A172 (cell line): ENCODE results near the gene SLC7A7. TPM values are rescaled to one million over a fixed set of nuclear protein-coding genes. Genes with fewer than 3 reads are reported as not detected.
"Not testable (repeated sequence)": the region's sequence is repeated elsewhere in the genome, so short reads cannot be mapped to it uniquely, and the experiment has no call there.

Experiments used
- DNase-seq: peaks from one replicate; pipeline ENCODE4 v3.0.0-alpha.2; 2015; ENCODE audit warnings: low spot score
- total RNA-seq: library from RNA; depleted of rRNA; stranded (reverse); fragments of >200 nt; shearing (Covaris generic); gene quantifications from 2 replicates; pipeline ENCODE4 v1.2.3, GENCODE V29; 2014; rRNA removed

Gene SLC7A7
- total RNA-seq, 1 experiment from 2014 or later: 0.74 TPM

DNA sequence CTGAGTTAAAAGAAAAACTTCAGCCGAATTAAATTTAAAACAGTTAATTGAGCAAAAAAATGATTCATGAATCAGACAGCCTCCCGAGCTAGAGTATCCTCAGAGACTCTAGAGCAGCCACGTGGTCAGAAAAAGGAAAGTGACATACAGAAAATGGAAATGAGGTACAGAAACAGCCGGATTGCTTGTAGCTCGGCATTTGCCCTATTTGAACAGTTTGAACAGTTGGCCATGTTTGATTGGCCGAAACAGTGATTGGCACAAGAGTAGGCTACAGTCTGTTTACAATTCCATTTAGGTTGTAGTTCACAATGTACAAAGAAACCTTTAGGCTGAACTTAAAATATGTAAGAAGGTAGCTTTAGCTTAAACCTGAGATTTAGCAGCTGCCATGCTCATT, 61.6 kb downstream of the SLC7A7 start:
- no peak for DNase-seq

DNA sequence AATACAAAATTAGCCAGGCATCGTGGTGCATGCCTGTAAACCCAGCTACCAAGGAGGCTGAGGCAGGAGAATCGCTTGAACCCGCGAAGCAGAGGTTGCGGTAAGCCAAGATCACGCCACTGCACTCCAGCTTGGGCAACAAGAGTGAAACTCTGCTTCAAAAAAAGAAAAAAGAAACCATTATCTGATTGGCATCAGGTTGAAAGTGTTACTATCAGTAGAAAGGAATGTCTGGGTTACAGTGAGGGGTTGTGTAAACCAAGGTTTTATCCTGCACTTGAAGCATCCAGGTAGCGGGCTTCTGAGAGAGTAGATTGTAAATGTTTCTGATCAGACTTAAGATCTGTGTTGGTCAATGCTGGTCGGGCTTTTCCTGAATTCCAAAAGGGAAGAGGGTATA, 62.8 kb downstream of the SLC7A7 start:
- DNase-seq: no peak

DNA sequence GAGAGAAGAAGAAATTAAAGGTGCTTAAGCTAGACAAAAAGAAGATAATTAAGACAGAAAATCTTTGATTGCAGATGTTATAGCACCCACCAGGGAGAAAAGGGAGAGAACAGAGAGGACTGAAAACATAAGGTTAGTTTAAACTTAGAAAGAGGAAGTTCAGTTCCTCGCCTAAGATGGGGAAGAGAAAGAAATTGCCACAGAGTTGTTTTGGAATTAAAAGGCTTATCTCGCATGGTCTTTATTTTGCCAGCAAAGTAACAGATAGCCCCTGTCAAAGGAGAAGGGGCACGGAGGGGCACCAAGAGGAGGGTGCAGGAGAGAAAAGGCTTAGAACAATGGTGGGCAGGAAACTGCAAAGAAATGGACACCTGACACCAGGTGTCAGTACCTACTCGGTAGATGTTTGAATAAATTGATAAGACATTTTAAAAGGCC, 66.6 kb downstream of the SLC7A7 start:
- no peak for DNase-seq

GRCh38 chr14:22748206-22748605, 67.0 kb downstream of the SLC7A7 start:
- no peak for DNase-seq

DNA sequence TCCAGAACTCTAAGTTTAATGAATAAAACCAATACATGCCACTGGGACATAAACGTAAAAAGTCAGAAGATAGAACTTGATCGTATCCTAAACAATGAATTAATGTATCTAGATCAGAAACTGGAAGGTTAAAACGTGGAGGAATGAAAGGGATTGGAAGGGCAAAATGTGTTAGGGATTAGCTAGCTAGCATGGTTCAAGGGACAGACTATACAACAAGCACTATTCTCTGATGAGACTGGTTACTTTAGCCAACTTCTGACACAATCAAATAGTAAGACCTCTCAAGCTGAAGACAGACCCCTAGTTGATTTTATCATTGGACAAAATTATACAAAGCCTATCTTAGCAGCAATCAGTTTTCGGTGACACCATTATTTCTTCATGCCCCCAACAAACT, 67.5 kb downstream of the SLC7A7 start:
- DNase-seq: no peak

DNA sequence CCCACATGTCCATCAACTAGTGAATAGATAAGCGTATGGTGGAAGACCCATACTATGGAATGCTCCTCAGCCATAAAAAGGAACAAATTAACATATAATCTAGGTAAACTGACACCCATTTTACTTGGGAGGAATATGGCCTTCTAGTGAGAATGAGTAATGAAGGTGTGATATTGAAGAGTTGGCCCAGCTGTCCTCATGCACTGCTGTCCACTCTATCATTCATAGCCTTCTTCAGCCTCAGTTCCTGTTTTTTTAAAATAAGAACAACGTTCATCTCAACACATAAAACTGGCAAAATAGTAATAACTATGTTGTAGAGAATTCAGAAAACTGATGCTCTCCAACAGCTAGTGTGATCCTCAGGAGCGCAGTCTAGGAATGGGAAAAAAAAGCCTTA, 75.2 kb downstream of the SLC7A7 start:
- no peak for DNase-seq

GRCh38 chr14:22739423-22739822, 75.8 kb downstream of the SLC7A7 start:
- DNase-seq: no peak

- DNase-seq: no peak
Observed at GRCh38 chr14:22737052-22737451, 78.2 kb downstream of the SLC7A7 start.

- not testable (repeated sequence) for DNase-seq
Observed at GRCh38 chr14:22736384-22736783, 78.9 kb downstream of the SLC7A7 start.

DNA sequence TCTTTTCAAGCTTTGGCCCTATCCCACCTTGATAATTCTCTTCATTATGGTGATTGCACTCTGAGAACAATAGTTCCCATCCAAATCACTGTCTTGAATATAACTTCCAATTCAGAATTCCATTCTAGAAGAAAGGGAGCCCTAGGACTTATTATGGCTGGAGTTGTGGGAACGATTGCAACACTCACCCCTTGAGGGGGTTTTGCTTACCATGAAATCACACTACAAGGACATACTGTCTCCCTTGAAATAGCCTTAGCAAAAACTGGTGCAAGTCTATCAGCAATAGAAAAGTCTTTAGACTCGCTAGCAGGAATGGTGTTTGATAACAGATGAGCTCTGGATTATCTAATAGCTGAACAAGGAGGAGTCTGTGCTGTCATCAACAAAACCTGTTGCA, 80.1 kb downstream of the SLC7A7 start:
- no peak for DNase-seq

- no peak for DNase-seq
Observed at GRCh38 chr14:22733829-22734228, 81.4 kb downstream of the SLC7A7 start.

DNA sequence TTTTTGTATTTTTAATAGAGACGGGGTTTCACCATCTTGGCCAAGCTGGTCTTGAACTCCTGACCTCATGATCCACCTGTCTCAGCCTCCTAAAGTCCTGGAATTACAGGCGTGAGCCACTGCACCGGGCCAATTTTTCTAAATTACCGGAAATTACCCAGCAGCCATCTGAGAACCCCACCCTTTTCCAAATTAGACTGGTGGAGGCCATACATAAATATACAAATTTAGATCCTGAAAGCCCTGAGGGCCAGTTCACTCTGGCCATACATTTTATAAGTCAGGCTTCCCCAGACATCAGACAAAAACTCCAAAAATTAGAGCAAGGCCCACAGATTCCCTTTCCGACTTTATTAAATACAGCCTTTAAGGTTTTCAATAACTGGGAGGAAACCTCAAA, 83.2 kb downstream of the SLC7A7 start:
- DNase-seq: not testable (repeated sequence)

DNA sequence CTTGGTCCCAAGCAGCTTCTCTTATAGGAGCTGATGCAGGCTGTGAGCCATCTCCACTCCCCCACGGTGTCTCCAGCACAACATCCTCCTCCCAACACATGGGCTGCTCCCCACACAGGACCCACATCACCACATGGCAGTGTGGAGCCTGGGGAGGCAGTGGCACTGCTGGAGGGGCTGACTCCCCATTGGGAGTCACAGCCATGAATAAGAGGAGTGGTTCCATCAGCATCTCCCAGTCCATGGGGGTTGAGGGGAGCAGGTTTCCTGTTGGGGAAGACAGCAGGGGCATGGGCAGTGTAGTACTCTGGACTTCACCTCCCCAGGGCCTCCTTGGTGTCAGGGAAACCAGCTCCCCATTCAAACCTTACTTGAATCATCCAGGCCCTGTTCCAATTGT, 89.2 kb downstream of the SLC7A7 start:
- DNase-seq: no peak

- not testable (repeated sequence) for DNase-seq
Observed at GRCh38 chr14:22725374-22725773, 89.9 kb downstream of the SLC7A7 start.

GRCh38 chr14:22724847-22725246, 90.4 kb downstream of the SLC7A7 start:
- DNase-seq: not testable (repeated sequence)

DNA sequence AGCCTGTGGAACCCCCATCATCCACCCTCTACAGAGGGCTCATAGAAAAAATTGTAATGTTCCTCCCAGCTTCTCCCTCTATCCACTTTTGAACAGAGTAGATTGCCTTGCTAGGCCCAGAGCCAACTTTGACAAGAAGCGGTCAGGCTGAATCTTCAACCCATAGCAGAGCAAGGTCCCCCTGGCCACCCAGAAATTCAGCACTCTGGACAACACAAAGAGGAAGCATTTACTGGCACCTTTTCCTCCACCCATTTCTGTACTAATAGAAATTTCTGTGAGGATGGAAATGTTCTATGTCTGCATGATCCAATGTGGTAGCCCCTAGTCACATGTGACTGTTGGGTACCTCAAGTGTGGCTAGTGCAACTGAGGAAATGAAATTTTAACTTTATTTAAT, 91.4 kb downstream of the SLC7A7 start:
- no peak for DNase-seq

Other genes with a start within 250 kb of the SLC7A7 start
- 157 and 227 TPM in 2 replicates for gene DAD1, start 226.2 kb downstream of the SLC7A7 start, total RNA-seq
- 11.6 and 12.5 TPM in 2 replicates for gene ABHD4, start 217.1 kb downstream of the SLC7A7 start, total RNA-seq
- gene OR6J1, start 171.1 kb downstream of the SLC7A7 start, total RNA-seq: not detected in 2 replicates
- gene OXA1L, start 48.7 kb downstream of the SLC7A7 start, total RNA-seq: 44.4 and 46.2 TPM in 2 replicates
- 72.1 and 163 TPM in 2 replicates for gene MRPL52, start 14.5 kb upstream of the SLC7A7 start, total RNA-seq
- 82.4 and 92.9 TPM in 2 replicates for gene MMP14, start 21.1 kb upstream of the SLC7A7 start, total RNA-seq
- gene LRP10, start 56.3 kb upstream of the SLC7A7 start, total RNA-seq: 28.7 and 38.7 TPM in 2 replicates
- not detected in 2 replicates for gene REM2, start 67.8 kb upstream of the SLC7A7 start, total RNA-seq
- gene RBM23, start 103.7 kb upstream of the SLC7A7 start, total RNA-seq: 56.8 and 64.1 TPM in 2 replicates
- 38.6 and 181 TPM in 2 replicates for gene PRMT5, start 113.9 kb upstream of the SLC7A7 start, total RNA-seq
- gene HAUS4, start 141.7 kb upstream of the SLC7A7 start, total RNA-seq: 39.8 and 46.9 TPM in 2 replicates
- gene AJUBA, start 167.1 kb upstream of the SLC7A7 start, total RNA-seq: 47.5 and 65.5 TPM in 2 replicates
- 6.9 and 8.1 TPM in 2 replicates for gene C14orf93, start 194.7 kb upstream of the SLC7A7 start, total RNA-seq
- 219 and 225 TPM in 2 replicates for gene PSMB5, start 219.5 kb upstream of the SLC7A7 start, total RNA-seq
- gene PSMB11, start 226.8 kb upstream of the SLC7A7 start, total RNA-seq: not detected in 2 replicates
- gene CDH24, start 242.1 kb upstream of the SLC7A7 start, total RNA-seq: 2.8 and 4.0 TPM in 2 replicates